Endothelial cell of umbilical vein (primary cell): Measurements from ENCODE around the gene ECPAS. TPM values are rescaled to one million over a fixed set of nuclear protein-coding genes. Genes with fewer than 3 reads are reported as not detected.

Experiments
- BruUV-seq: library from RNA; stranded (reverse); fragments of 400-500 nt; replicated peaks from 2 replicates; lab custom pipeline; 2021; lab: Mats Ljungman, UMichigan
- CTCF ChIA-PET: fragments of 300-600, 350-600 bp; sonication (Branson Sonifier 250); formaldehyde crosslinking; loops from one replicate; lab custom pipeline; 2021; ENCODE audit warnings: antibody characterized with exemption, inconsistent platforms; lab: Charles Lee
- POLR2A ChIA-PET: fragments of 300-600, 350-600 bp; sonication (Branson Sonifier 250); formaldehyde crosslinking; loops from one replicate; lab custom pipeline; 2021; ENCODE audit warnings: antibody characterized with exemption, inconsistent platforms; lab: Charles Lee
- DNase-seq: peaks from one replicate; pipeline ENCODE4 v3.0.0-alpha.2; 2011; ENCODE audit warnings: low read depth, low spot score
- FAIRE-seq: peaks from 2 replicates; lab custom pipeline; 2011; peaks lifted over from hg19 to GRCh38; lab: Jason Lieb, UNC
- H2AFZ ChIP-seq: 2 replicates; pipeline ENCODE4 v1.6.0; 2012; ENCODE audit warnings: low read depth, low read length, control low read depth, inconsistent platforms
- H3K27ac ChIP-seq: 2 replicates; pipeline ENCODE4 v1.5.1; 2011; ENCODE audit warnings: low read depth, mild to moderate bottlenecking, control low read depth, low read length, moderate library complexity; ENCODE audit not compliant: insufficient read depth
- H3K27me3 ChIP-seq, 2 experiments: 2 replicates each; pipeline versions ENCODE4 v1.6.0 to v1.6.1; 2011; ENCODE audit warnings: low read length in 2 of 2, mixed read lengths in 1 of 2; ENCODE audit not compliant: control insufficient read depth in 2 of 2, insufficient read depth in 2 of 2
- H3K36me3 ChIP-seq, 2 experiments: 2 replicates in 1 of 2; 3 replicates in 1 of 2; pipeline ENCODE4 v1.5.1; 2011; ENCODE audit warnings: low read length in 2 of 2, mild to moderate bottlenecking in 1 of 2, moderate library complexity in 1 of 2; ENCODE audit not compliant: control insufficient read depth in 2 of 2, insufficient read depth in 2 of 2; ENCODE audit errors: extremely low read depth in 1 of 2
- H3K4me1 ChIP-seq: 3 replicates; pipeline ENCODE4 v1.5.1; 2011; ENCODE audit warnings: mild to moderate bottlenecking, low read length; ENCODE audit not compliant: control insufficient read depth, insufficient read depth; ENCODE audit errors: extremely low read depth
- H3K4me2 ChIP-seq: 2 replicates; pipeline ENCODE4 v1.6.1; 2011; ENCODE audit warnings: low read length, control low read depth, mixed read lengths; ENCODE audit not compliant: insufficient read depth
- H3K4me3 ChIP-seq, 3 experiments: fragments of 200-600 bp in 1 of 3; sonication (generic), shearing (Covaris generic) in 1 of 3; replicated peaks in 1 of 3; 2 replicates each; pipeline ENCODE4 v1.5.1; 2011 to 2016; ENCODE audit warnings: control low read depth in 3 of 3, low read length in 3 of 3, mild to moderate bottlenecking in 2 of 3, inconsistent platforms in 1 of 3, low read depth in 1 of 3, moderate library complexity in 1 of 3; ENCODE audit not compliant: insufficient read depth in 1 of 3
- H3K79me2 ChIP-seq: 2 replicates; pipeline ENCODE4 v1.6.0; 2012; ENCODE audit warnings: low read length, inconsistent platforms; ENCODE audit not compliant: control insufficient read depth, insufficient read depth
- H3K9ac ChIP-seq: replicated peaks from 2 replicates; pipeline ENCODE3; 2011; ENCODE audit warnings: low read length, control low read depth; ENCODE audit not compliant: insufficient read depth; ENCODE audit errors: extremely low read depth
- H3K9me1 ChIP-seq: replicated peaks from 3 replicates; pipeline ENCODE4 v1.6.0; 2011; ENCODE audit warnings: mild to moderate bottlenecking, low read length; ENCODE audit not compliant: control insufficient read depth, insufficient read depth; ENCODE audit errors: extremely low read depth
- H3K9me3 ChIP-seq: replicated peaks from 2 replicates; pipeline ENCODE4 v1.5.1; 2012; ENCODE audit warnings: low read length, inconsistent platforms; ENCODE audit not compliant: control insufficient read depth, insufficient read depth
- H4K20me1 ChIP-seq: replicated peaks from 2 replicates; pipeline ENCODE3; 2011; ENCODE audit warnings: mild to moderate bottlenecking, low read length; ENCODE audit not compliant: control insufficient read depth, insufficient read depth; ENCODE audit errors: extremely low read depth
- EZH2 ChIP-seq: IDR thresholded peaks from 2 replicates; pipeline ENCODE4 v1.6.1; 2012; ENCODE audit warnings: borderline replicate concordance, low read depth, mild to moderate bottlenecking, moderate library complexity, low read length, inconsistent platforms; ENCODE audit not compliant: severe bottlenecking
- FOS ChIP-seq: IDR thresholded peaks from 2 replicates; pipeline ENCODE4 v1.6.1; 2011; ENCODE audit warnings: mild to moderate bottlenecking, low read length, moderate library complexity, borderline replicate concordance; ENCODE audit not compliant: insufficient read depth
- GATA2 ChIP-seq: IDR thresholded peaks from 2 replicates; pipeline ENCODE4 v1.7.0; 2011; ENCODE audit warnings: low read depth, mild to moderate bottlenecking, moderate library complexity, mixed read lengths, low read length; ENCODE audit not compliant: insufficient read length, insufficient read depth
- JUN ChIP-seq: IDR thresholded peaks from 2 replicates; pipeline ENCODE4 v1.6.1; 2011; ENCODE audit warnings: borderline replicate concordance, low read depth; ENCODE audit not compliant: insufficient read length, insufficient read depth
- MYC ChIP-seq: IDR thresholded peaks from one replicate; pipeline ENCODE4 v1.6.1; 2011; ENCODE audit warnings: mild to moderate bottlenecking, low read depth, low read length
- POLR2A ChIP-seq: IDR thresholded peaks from 2 replicates; pipeline ENCODE4 v1.6.1; 2012; ENCODE audit warnings: low read depth, mild to moderate bottlenecking, control low read depth, low read length
- POLR2AphosphoS5 ChIP-seq: IDR thresholded peaks from 2 replicates; pipeline ENCODE4 v1.6.1; 2012; ENCODE audit warnings: low read depth, mild to moderate bottlenecking, control low read depth, low read length, moderate library complexity; ENCODE audit not compliant: insufficient read depth
- dilution Hi-C: fragments of 300-500 bp; cut with MboI; formaldehyde crosslinking; loops from one replicate; pipeline ENCODE4 v1.15.0; 2019; ENCODE audit warnings: low sequenced_read_pairs; ENCODE audit not compliant: extremely low pct_ligation_motif_present
- intact Hi-C: fragments of 100-400 bp; cut with micrococcal nuclease; formaldehyde crosslinking; loops from one replicate; pipeline ENCODE4 v1.10.0; 2022
- polyA plus RNA-seq, 4 experiments: library from polyadenylated mRNA; depleted of rRNA in 3 of 4; stranded (reverse) in 3 of 4; unstranded in 1 of 4; fragments of >200 nt; gene quantifications; 2 replicates each; pipeline versions ENCODE4 v1.2.1 to v1.2.3, GENCODE V29; 2011 to 2012; ENCODE audit warnings: missing spikeins in 1 of 4
- total RNA-seq: library from RNA; stranded (reverse); gene quantifications from 2 replicates; pipeline ENCODE4 v1.2.3, GENCODE V29; 2021
- TF ChIP-seq, protein P1 (sequence below): IDR thresholded peaks from 2 replicates; pipeline ENCODE4 v1.6.1; 2011; ENCODE audit not compliant: insufficient read depth, insufficient read length
- TF ChIP-seq, protein P2 (sequence below), 2 donors: IDR thresholded peaks; 1 replicate in 1 of 2; 2 replicates in 1 of 2; pipeline ENCODE4 v1.5.1; 2011; ENCODE audit warnings: low read length in 2 of 2, mild to moderate bottlenecking in 2 of 2, moderate library complexity in 2 of 2, control low read depth in 1 of 2, inconsistent platforms in 1 of 2, low read depth in 1 of 2; ENCODE audit not compliant: insufficient read depth in 1 of 2; ENCODE audit errors: extremely low read depth in 1 of 2

ECPAS gene
- total and polyA plus RNA-seq, 2 donors (not counting 3 experiments of a cell fraction or from before 2014, with no cell fraction given) = 17.9 to 89.3 TPM

DNA sequence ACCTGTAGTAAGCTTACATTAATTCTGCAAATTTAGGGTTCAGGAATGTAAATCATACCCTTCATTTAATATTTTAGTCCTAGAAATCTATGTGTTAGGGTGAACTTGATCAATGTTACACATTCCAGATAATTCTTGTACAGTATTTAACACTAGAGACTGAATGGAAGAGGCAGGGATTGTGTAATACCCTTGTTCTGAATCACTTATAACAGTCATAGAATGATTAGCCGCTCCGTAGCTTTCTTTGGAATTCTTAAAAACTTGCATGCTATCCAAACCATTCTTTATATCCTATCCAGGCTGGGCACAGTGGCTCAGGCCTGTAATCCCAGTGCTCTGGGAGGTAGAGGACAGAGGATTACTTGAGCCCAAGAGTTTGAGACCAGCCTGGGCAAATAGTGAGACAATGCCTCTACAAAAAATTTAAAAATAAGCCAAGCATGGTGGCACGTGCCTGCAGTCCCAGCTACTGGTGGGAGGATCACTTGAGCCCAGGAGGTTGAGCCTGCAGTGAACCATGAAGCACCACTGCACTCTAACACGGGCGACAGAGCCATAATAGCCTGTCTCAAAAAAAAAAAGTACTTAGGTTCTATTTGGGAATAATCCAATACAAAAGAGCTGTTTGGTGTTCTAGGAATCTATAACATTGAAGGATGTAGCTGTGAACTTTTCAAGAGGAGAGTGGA lies 49.1 kb upstream of the ECPAS start:
- no peaks in the 10 kb centered on the region for H3K4me1 ChIP-seq
- H2AFZ ChIP-seq = no peak overlapping the region
- H3K9ac ChIP-seq = no peak overlapping the region
- no peaks in the 10 kb centered on the region for H3K36me3 ChIP-seq
- no peak overlapping the region for H3K27ac ChIP-seq
- no peaks in the 10 kb centered on the region for H3K9me3 ChIP-seq
- H4K20me1 ChIP-seq = no peaks in the 10 kb centered on the region
- ChIA-PET CTCF (interaction anchor here (1.0 kb wide), 1 partner anchor 9 kb away, joined by 3 read pairs; the partner anchor contains the start of gene ZNF483), POLR2A (no interaction called here)
- no peak for TF ChIP-seq JUN
- TF ChIP-seq, protein P1, sequence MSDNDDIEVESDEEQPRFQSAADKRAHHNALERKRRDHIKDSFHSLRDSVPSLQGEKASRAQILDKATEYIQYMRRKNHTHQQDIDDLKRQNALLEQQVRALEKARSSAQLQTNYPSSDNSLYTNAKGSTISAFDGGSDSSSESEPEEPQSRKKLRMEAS = no peak
- TF ChIP-seq FOS = no peak
- TF ChIP-seq POLR2A = no peak
- TF ChIP-seq MYC = no peak
- TF ChIP-seq GATA2 = no peak
- no peaks in the 10 kb centered on the region for H3K79me2 ChIP-seq
- H3K9me1 ChIP-seq = no peaks in the 10 kb centered on the region
- no peak overlapping the region for H3K4me3 ChIP-seq
- FAIRE-seq (no peak), DNase-seq (no peak)
- no peak overlapping the region for H3K4me2 ChIP-seq
- no peaks in the 10 kb centered on the region for H3K27me3 ChIP-seq
- BruUV-seq = no TSS peak
- intact Hi-C loops = no loop called here
- dilution Hi-C loops = no loop called here

DNA sequence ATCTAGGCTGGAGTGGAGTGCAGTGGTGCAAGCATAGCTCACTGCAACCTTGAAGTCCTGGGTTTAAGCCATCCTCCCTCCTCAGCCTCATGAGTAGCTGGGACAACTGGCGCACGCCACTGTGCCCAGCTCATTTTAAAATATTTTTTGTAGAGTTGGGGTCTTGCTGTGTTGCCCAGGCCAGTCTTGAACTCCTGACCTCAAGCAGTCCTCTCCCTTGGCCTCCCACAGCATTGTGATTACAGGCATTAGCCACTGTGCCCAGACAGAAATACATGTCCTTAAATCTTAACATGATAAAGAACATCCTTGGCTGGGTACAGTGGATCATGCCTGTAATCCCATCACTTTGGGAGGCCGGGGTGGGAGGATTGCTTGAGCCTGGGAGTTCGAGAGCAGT lies 47.5 kb upstream of the ECPAS start:
- Histone ChIP-seq H3K27ac (no peak overlapping the region), H3K9ac (no peak overlapping the region), H3K9me3 (no peaks in the 10 kb centered on the region), H3K4me3 (no peak overlapping the region), H3K27me3 (no peaks in the 10 kb centered on the region), H3K9me1 (no peaks in the 10 kb centered on the region), H3K36me3 (no peaks in the 10 kb centered on the region), H4K20me1 (no peaks in the 10 kb centered on the region), H3K79me2 (no peaks in the 10 kb centered on the region), H3K4me2 (no peak overlapping the region), H2AFZ (no peak overlapping the region), H3K4me1 (no peaks in the 10 kb centered on the region)
- CTCF ChIA-PET = no interaction called here
- FAIRE-seq (no peak), DNase-seq (no peak)
- no peak for TF ChIP-seq FOS
- TF ChIP-seq, protein P1 = no peak
- no peak for TF ChIP-seq GATA2
- no peak for TF ChIP-seq MYC
- TF ChIP-seq, protein P2, sequence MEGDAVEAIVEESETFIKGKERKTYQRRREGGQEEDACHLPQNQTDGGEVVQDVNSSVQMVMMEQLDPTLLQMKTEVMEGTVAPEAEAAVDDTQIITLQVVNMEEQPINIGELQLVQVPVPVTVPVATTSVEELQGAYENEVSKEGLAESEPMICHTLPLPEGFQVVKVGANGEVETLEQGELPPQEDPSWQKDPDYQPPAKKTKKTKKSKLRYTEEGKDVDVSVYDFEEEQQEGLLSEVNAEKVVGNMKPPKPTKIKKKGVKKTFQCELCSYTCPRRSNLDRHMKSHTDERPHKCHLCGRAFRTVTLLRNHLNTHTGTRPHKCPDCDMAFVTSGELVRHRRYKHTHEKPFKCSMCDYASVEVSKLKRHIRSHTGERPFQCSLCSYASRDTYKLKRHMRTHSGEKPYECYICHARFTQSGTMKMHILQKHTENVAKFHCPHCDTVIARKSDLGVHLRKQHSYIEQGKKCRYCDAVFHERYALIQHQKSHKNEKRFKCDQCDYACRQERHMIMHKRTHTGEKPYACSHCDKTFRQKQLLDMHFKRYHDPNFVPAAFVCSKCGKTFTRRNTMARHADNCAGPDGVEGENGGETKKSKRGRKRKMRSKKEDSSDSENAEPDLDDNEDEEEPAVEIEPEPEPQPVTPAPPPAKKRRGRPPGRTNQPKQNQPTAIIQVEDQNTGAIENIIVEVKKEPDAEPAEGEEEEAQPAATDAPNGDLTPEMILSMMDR (IDR thresholded peaks at IDR 0.05; ENCODE audit: extremely low read depth in 1 of 2, insufficient read depth in 1 of 2, low read depth in 1 of 2, low read length in 2 of 2) = no peak
- TF ChIP-seq POLR2AphosphoS5 = no peak
- TF ChIP-seq EZH2 = no peak
- no peak for TF ChIP-seq POLR2A
- TF ChIP-seq JUN = no peak
- POLR2A ChIA-PET = no interaction called here
- intact Hi-C loops (no loop called here), dilution Hi-C loops (no loop called here)
- no TSS peak for BruUV-seq
